ENCODE data around the gene CHCHD6.
A peak's percentile ranks its signal among the peaks of the same experiment; 100 is the strongest.
"Not testable (repeated sequence)": the region's sequence is repeated elsewhere in the genome, so short reads cannot be mapped to it uniquely, and the experiment has no call there.

CHCHD6 gene

GRCh38 chr3:126792998-126793397, 89.0 kb downstream of the CHCHD6 start:
- FAIRE-seq (no peak), DNase-seq (ENCODE audit: insufficient read length) (no peak)
- TF ChIP-seq POLR2AphosphoS5 (IDR thresholded peaks at IDR 0.05; ENCODE audit: low read depth, low read length) (no peak), TAF1 (IDR thresholded peaks at IDR 0.05; ENCODE audit: borderline replicate concordance, low read depth, low read length) (no peak), POLR2A (IDR thresholded peaks at IDR 0.05; ENCODE audit: low read depth, low read length) (no peak)

- TF ChIP-seq POLR2A (IDR thresholded peaks at IDR 0.05; ENCODE audit: low read depth, low read length) (no peak), TAF1 (IDR thresholded peaks at IDR 0.05; ENCODE audit: borderline replicate concordance, low read depth, low read length) (no peak), POLR2AphosphoS5 (IDR thresholded peaks at IDR 0.05; ENCODE audit: low read depth, low read length) (no peak)
- no peak for DNase-seq (ENCODE audit: insufficient read length)
- FAIRE-seq = no peak
Observed at GRCh38 chr3:126797563-126797962, 93.5 kb downstream of the CHCHD6 start.

- TF ChIP-seq TAF1 (IDR thresholded peaks at IDR 0.05; ENCODE audit: borderline replicate concordance, low read depth, low read length) (no peak), POLR2AphosphoS5 (IDR thresholded peaks at IDR 0.05; ENCODE audit: low read depth, low read length) (no peak), POLR2A (IDR thresholded peaks at IDR 0.05; ENCODE audit: low read depth, low read length) (no peak)
- FAIRE-seq (no peak), DNase-seq (ENCODE audit: insufficient read length) (no peak)
Observed at GRCh38 chr3:126798521-126798920, 94.5 kb downstream of the CHCHD6 start.

GRCh38 chr3:126799099-126799498, 95.1 kb downstream of the CHCHD6 start:
- TF ChIP-seq POLR2A (IDR thresholded peaks at IDR 0.05; ENCODE audit: low read depth, low read length) (no peak), TAF1 (IDR thresholded peaks at IDR 0.05; ENCODE audit: borderline replicate concordance, low read depth, low read length) (no peak), POLR2AphosphoS5 (IDR thresholded peaks at IDR 0.05; ENCODE audit: low read depth, low read length) (no peak)
- DNase-seq (ENCODE audit: insufficient read length) (no peak), FAIRE-seq (no peak)

GRCh38 chr3:126801312-126801711, 97.3 kb downstream of the CHCHD6 start:
- FAIRE-seq = not testable (repeated sequence)

GRCh38 chr3:126807795-126808194, 103.8 kb downstream of the CHCHD6 start:
- TF ChIP-seq POLR2A (IDR thresholded peaks at IDR 0.05; ENCODE audit: low read depth, low read length) (no peak), POLR2AphosphoS5 (IDR thresholded peaks at IDR 0.05; ENCODE audit: low read depth, low read length) (no peak), TAF1 (IDR thresholded peaks at IDR 0.05; ENCODE audit: borderline replicate concordance, low read depth, low read length) (no peak)
- DNase-seq (ENCODE audit: insufficient read length) = no peak
- FAIRE-seq = peak; percentile 5

More at GRCh38 chr3:126801312-126801711, 97.3 kb downstream of the CHCHD6 start:
- DNase-seq (ENCODE audit: insufficient read length) = not testable (repeated sequence)

- no peak for FAIRE-seq
- no peak for DNase-seq (ENCODE audit: insufficient read length)
- no peak for TF ChIP-seq TAF1 (IDR thresholded peaks at IDR 0.05; ENCODE audit: borderline replicate concordance, low read depth, low read length)
- no peak for TF ChIP-seq POLR2A (IDR thresholded peaks at IDR 0.05; ENCODE audit: low read depth, low read length)
- no peak for TF ChIP-seq POLR2AphosphoS5 (IDR thresholded peaks at IDR 0.05; ENCODE audit: low read depth, low read length)
Observed at GRCh38 chr3:126811530-126811929, 107.5 kb downstream of the CHCHD6 start.

GRCh38 chr3:126816298-126816697, 112.3 kb downstream of the CHCHD6 start:
- DNase-seq (ENCODE audit: insufficient read length) = no peak
- FAIRE-seq = no peak
- TF ChIP-seq POLR2AphosphoS5 (IDR thresholded peaks at IDR 0.05; ENCODE audit: low read depth, low read length) (no peak), TAF1 (IDR thresholded peaks at IDR 0.05; ENCODE audit: borderline replicate concordance, low read depth, low read length) (no peak), POLR2A (IDR thresholded peaks at IDR 0.05; ENCODE audit: low read depth, low read length) (no peak)

GRCh38 chr3:126816986-126817777, 113.1 kb downstream of the CHCHD6 start:
- no peak for DNase-seq (ENCODE audit: insufficient read length)
- TF ChIP-seq TAF1 (IDR thresholded peaks at IDR 0.05; ENCODE audit: borderline replicate concordance, low read depth, low read length) (no peak), POLR2A (IDR thresholded peaks at IDR 0.05; ENCODE audit: low read depth, low read length) (no peak), POLR2AphosphoS5 (IDR thresholded peaks at IDR 0.05; ENCODE audit: low read depth, low read length) (no peak)

GRCh38 chr3:126817781-126818180, 113.7 kb downstream of the CHCHD6 start:
- TF ChIP-seq POLR2A (IDR thresholded peaks at IDR 0.05; ENCODE audit: low read depth, low read length) (no peak), POLR2AphosphoS5 (IDR thresholded peaks at IDR 0.05; ENCODE audit: low read depth, low read length) (no peak), TAF1 (IDR thresholded peaks at IDR 0.05; ENCODE audit: borderline replicate concordance, low read depth, low read length) (no peak)
- FAIRE-seq (no peak), DNase-seq (ENCODE audit: insufficient read length) (no peak)

More at GRCh38 chr3:126816986-126817777, 113.1 kb downstream of the CHCHD6 start:
- FAIRE-seq = no peak

- no peak for FAIRE-seq
Observed at GRCh38 chr3:126818400-126819095, 114.5 kb downstream of the CHCHD6 start.

GRCh38 chr3:126826693-126827092, 122.7 kb downstream of the CHCHD6 start:
- FAIRE-seq = no peak
- DNase-seq (ENCODE audit: insufficient read length) = no peak
- TF ChIP-seq POLR2AphosphoS5 (IDR thresholded peaks at IDR 0.05; ENCODE audit: low read depth, low read length) (no peak), POLR2A (IDR thresholded peaks at IDR 0.05; ENCODE audit: low read depth, low read length) (no peak), TAF1 (IDR thresholded peaks at IDR 0.05; ENCODE audit: borderline replicate concordance, low read depth, low read length) (no peak)

More at GRCh38 chr3:126818400-126819095, 114.5 kb downstream of the CHCHD6 start:
- no peak for DNase-seq (ENCODE audit: insufficient read length)
- TF ChIP-seq POLR2AphosphoS5 (IDR thresholded peaks at IDR 0.05; ENCODE audit: low read depth, low read length) (no peak), TAF1 (IDR thresholded peaks at IDR 0.05; ENCODE audit: borderline replicate concordance, low read depth, low read length) (no peak), POLR2A (IDR thresholded peaks at IDR 0.05; ENCODE audit: low read depth, low read length) (no peak)

All from GM12892 (cell line).